Osteoblast (primary cell): ENCODE measurements around the gene FGF14. TPM values are rescaled to one million over a fixed set of nuclear protein-coding genes. Genes with fewer than 3 reads are reported as not detected.

Experiments
- DNase-seq: peaks from one replicate; pipeline ENCODE4 v3.0.0; 2011; ENCODE audit warnings: low spot score, mixed read lengths; ENCODE audit not compliant: insufficient read length; ENCODE audit errors: missing footprints
- H2AFZ ChIP-seq: 2 replicates; pipeline ENCODE4 v1.6.0; 2011; ENCODE audit warnings: mild to moderate bottlenecking, low read length
- H3K27ac ChIP-seq: 2 replicates; pipeline ENCODE4 v1.5.1; 2011; ENCODE audit warnings: mild to moderate bottlenecking, low read depth, low read length, moderate library complexity
- H3K27me3 ChIP-seq: 2 replicates; pipeline ENCODE4 v1.6.0; 2012; ENCODE audit warnings: mild to moderate bottlenecking, control low read depth, inconsistent platforms, low read length, moderate library complexity; ENCODE audit not compliant: insufficient read depth
- H3K36me3 ChIP-seq: 2 replicates; pipeline ENCODE4 v1.5.1; 2011; ENCODE audit warnings: mild to moderate bottlenecking, low read length, control low read depth, moderate library complexity; ENCODE audit not compliant: insufficient read depth
- H3K4me1 ChIP-seq: 2 replicates; pipeline ENCODE4 v1.5.1; 2011; ENCODE audit warnings: mild to moderate bottlenecking, low read length, control low read depth, moderate library complexity; ENCODE audit not compliant: insufficient read depth
- H3K4me2 ChIP-seq: 2 replicates; pipeline ENCODE4 v1.6.0; 2011; ENCODE audit warnings: mild to moderate bottlenecking, low read length; ENCODE audit not compliant: insufficient read depth
- H3K4me3 ChIP-seq: fragments of 200-600 bp; sonication (generic); 3 replicates; pipeline ENCODE4 v1.5.1; 2012; ENCODE audit warnings: mild to moderate bottlenecking, low read length, inconsistent platforms; ENCODE audit not compliant: insufficient read depth
- H3K79me2 ChIP-seq: 2 replicates; pipeline ENCODE4 v1.6.0; 2012; ENCODE audit warnings: mild to moderate bottlenecking, low read length, control low read depth, inconsistent platforms; ENCODE audit not compliant: insufficient read depth
- H3K9me3 ChIP-seq: 2 replicates; pipeline ENCODE4 v1.5.1; 2011; ENCODE audit warnings: low read depth, low read length, control low read depth
- H4K20me1 ChIP-seq: 2 replicates; pipeline ENCODE4 v1.6.0; 2012; ENCODE audit warnings: mild to moderate bottlenecking, low read length, control low read depth; ENCODE audit not compliant: insufficient read depth
- total RNA-seq: library from RNA; depleted of rRNA; stranded (reverse); fragments of >200 nt; gene quantifications from 2 replicates; pipeline ENCODE4 v1.2.3, GENCODE V29; 2012
- TF ChIP-seq, protein P1 (sequence below): IDR thresholded peaks from 2 replicates; pipeline ENCODE4 v1.5.1; 2011; ENCODE audit warnings: mild to moderate bottlenecking, low read depth, low read length, moderate library complexity; ENCODE audit errors: extremely low read depth

Gene FGF14
- total RNA-seq, 1 donor: under 0.01 TPM

- no peaks in the 10 kb centered on the region for H3K27me3 ChIP-seq
- no peaks in the 10 kb centered on the region for H4K20me1 ChIP-seq
- H3K27ac ChIP-seq: no peak overlapping the region
- H3K4me2 ChIP-seq: no peak overlapping the region
- no peak overlapping the region for H3K4me3 ChIP-seq
- H3K79me2 ChIP-seq: no peaks in the 10 kb centered on the region
- TF ChIP-seq, protein P1, sequence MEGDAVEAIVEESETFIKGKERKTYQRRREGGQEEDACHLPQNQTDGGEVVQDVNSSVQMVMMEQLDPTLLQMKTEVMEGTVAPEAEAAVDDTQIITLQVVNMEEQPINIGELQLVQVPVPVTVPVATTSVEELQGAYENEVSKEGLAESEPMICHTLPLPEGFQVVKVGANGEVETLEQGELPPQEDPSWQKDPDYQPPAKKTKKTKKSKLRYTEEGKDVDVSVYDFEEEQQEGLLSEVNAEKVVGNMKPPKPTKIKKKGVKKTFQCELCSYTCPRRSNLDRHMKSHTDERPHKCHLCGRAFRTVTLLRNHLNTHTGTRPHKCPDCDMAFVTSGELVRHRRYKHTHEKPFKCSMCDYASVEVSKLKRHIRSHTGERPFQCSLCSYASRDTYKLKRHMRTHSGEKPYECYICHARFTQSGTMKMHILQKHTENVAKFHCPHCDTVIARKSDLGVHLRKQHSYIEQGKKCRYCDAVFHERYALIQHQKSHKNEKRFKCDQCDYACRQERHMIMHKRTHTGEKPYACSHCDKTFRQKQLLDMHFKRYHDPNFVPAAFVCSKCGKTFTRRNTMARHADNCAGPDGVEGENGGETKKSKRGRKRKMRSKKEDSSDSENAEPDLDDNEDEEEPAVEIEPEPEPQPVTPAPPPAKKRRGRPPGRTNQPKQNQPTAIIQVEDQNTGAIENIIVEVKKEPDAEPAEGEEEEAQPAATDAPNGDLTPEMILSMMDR: no peak
- no peak for DNase-seq
- H3K9me3 ChIP-seq: no peaks in the 10 kb centered on the region
- no peaks in the 10 kb centered on the region for H3K36me3 ChIP-seq
- H3K4me1 ChIP-seq: no peaks in the 10 kb centered on the region
- H2AFZ ChIP-seq: no peak overlapping the region
These were observed 455.4 kb downstream of the FGF14 start for GRCh38 chr13:101946401-101946800.

- H3K27ac ChIP-seq: no peak overlapping the region
- no peak overlapping the region for H3K4me3 ChIP-seq
- no peaks in the 10 kb centered on the region for H3K79me2 ChIP-seq
- no peak overlapping the region for H2AFZ ChIP-seq
- no peaks in the 10 kb centered on the region for H3K4me1 ChIP-seq
- no peak for DNase-seq
- no peaks in the 10 kb centered on the region for H3K36me3 ChIP-seq
- H3K4me2 ChIP-seq: no peak overlapping the region
- no peaks in the 10 kb centered on the region for H3K27me3 ChIP-seq
- no peaks in the 10 kb centered on the region for H4K20me1 ChIP-seq
- no peaks in the 10 kb centered on the region for H3K9me3 ChIP-seq
- TF ChIP-seq, protein P1: peak; percentile 6
These were observed 456.4 kb downstream of the FGF14 start for GRCh38 chr13:101945435-101945834.

GRCh38 chr13:101944521-101944920 lies 457.3 kb downstream of the FGF14 start:
- Histone ChIP-seq H3K27ac (no peak overlapping the region), H3K4me1 (no peaks in the 10 kb centered on the region), H3K9me3 (no peaks in the 10 kb centered on the region), H3K4me2 (no peak overlapping the region), H3K27me3 (no peaks in the 10 kb centered on the region), H3K79me2 (no peaks in the 10 kb centered on the region), H4K20me1 (no peaks in the 10 kb centered on the region), H3K36me3 (no peaks in the 10 kb centered on the region), H2AFZ (no peak overlapping the region), H3K4me3 (no peak overlapping the region)
- no peak for DNase-seq
- TF ChIP-seq, protein P1: no peak

GRCh38 chr13:101942535-101943157 lies 459.2 kb downstream of the FGF14 start:
- TF ChIP-seq, protein P1: no peak
- no peaks in the 10 kb centered on the region for H3K27me3 ChIP-seq
- no peaks in the 10 kb centered on the region for H3K79me2 ChIP-seq
- no peak overlapping the region for H3K27ac ChIP-seq
- peak; percentile 51 for DNase-seq
- no peaks in the 10 kb centered on the region for H3K4me1 ChIP-seq
- no peaks in the 10 kb centered on the region for H3K9me3 ChIP-seq
- H3K4me2 ChIP-seq: no peak overlapping the region
- no peaks in the 10 kb centered on the region for H3K36me3 ChIP-seq
- H3K4me3 ChIP-seq: no peak overlapping the region
- no peak overlapping the region for H2AFZ ChIP-seq
- H4K20me1 ChIP-seq: no peaks in the 10 kb centered on the region
